Muscle of leg (tissue), 11 donors: Measurements from ENCODE around the gene KRTAP4-9. TPM values are rescaled to one million over a fixed set of nuclear protein-coding genes. Genes with fewer than 3 reads are reported as not detected.
"Not testable (repeated sequence)": the region's sequence is repeated elsewhere in the genome, so short reads cannot be mapped to it uniquely, and the experiment has no call there.

Experiments
- DNase-seq: peaks from one replicate; pipeline ENCODE4 v3.0.0; 2013
- H3K27ac ChIP-seq: one replicate; pipeline ENCODE4 v1.5.1; 2013; ENCODE audit warnings: mild to moderate bottlenecking, low read length, control low read depth
- H3K27me3 ChIP-seq: one replicate; pipeline ENCODE4 v1.6.1; 2013; ENCODE audit warnings: low read length; ENCODE audit not compliant: control insufficient read depth, insufficient read depth
- H3K36me3 ChIP-seq: one replicate; pipeline ENCODE4 v1.6.1; 2013; ENCODE audit warnings: low read length; ENCODE audit not compliant: control insufficient read depth, insufficient read depth
- H3K4me1 ChIP-seq: one replicate; pipeline ENCODE4 v1.6.1; 2013; ENCODE audit warnings: low read length; ENCODE audit not compliant: control insufficient read depth, insufficient read depth
- H3K4me3 ChIP-seq: one replicate; pipeline ENCODE4 v1.5.1; 2013; ENCODE audit warnings: low read length, control low read depth
- H3K9me3 ChIP-seq: replicated peaks from 2 replicates; pipeline ENCODE4 v1.6.1; 2013; ENCODE audit warnings: low read depth, low read length; ENCODE audit not compliant: control insufficient read depth
- WGBS: methylation state at CpG from one replicate; pipeline ENCODE4 v1.1.5; 2013; ENCODE audit warnings: missing lambda C conversion rate; ENCODE audit not compliant: insufficient coverage; 5-methylcytosine and 5-hydroxymethylcytosine counted together
- polyA plus RNA-seq, 8 donors: library from polyadenylated mRNA; unstranded; fragments of 120-200 nt; gene quantifications; one replicate each; pipeline versions ENCODE4 v1.2.1 to v1.2.3, GENCODE V29; 2013; ENCODE audit warnings: inconsistent platforms in 1 of 8, low replicate concordance in 1 of 8; ENCODE audit not compliant: insufficient read length in 8 of 8, insufficient read depth in 1 of 8
- total RNA-seq: library from RNA; stranded (reverse); fragments of 120-200 nt; gene quantifications from one replicate; pipeline ENCODE4 v1.2.4, GENCODE V29; 2013

The KRTAP4-9 gene
- total and polyA plus RNA-seq, 9 donors, result 0.31 TPM; not detected in 8

DNA sequence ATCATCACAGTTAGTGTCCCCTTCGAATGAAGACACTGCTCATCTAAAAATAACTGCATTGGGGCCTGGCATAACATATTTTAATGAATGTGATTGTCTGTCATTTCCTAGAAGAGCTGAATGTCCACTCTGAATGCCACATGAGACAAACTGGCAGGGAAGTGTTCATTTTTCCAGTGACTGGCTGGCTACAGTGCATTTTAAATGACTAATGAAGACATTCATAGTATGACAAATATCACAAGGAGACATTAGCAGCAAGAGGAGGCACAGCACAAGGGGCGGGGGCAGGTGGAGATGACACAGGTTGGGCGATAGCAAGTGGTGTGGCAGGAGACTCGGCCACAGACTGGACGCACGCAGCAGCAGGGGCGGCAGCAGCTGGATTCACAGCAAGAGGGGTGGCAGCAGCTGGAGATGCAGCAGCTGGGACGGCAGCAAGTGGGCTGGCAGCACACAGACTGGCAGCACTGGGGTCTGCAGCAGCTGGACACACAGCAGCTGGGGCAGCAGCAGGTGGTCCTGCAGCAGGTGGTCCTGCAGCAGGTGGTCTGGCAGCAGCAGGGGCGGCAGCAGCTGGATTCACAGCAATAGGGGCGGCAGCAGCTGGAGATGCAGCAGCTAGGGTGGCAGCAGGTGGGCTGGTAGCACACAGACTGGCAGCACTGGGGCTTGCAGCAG, 43.9 kb downstream of the KRTAP4-9 start:
- DNase-seq, H3K27ac ChIP-seq, H3K4me3 ChIP-seq, H3K27me3 ChIP-seq, H3K4me1 ChIP-seq, H3K36me3 ChIP-seq, H3K9me3 ChIP-seq: not testable (repeated sequence)
- 70% methylated on average over 9 of the region's 10 CpGs for WGBS

DNA sequence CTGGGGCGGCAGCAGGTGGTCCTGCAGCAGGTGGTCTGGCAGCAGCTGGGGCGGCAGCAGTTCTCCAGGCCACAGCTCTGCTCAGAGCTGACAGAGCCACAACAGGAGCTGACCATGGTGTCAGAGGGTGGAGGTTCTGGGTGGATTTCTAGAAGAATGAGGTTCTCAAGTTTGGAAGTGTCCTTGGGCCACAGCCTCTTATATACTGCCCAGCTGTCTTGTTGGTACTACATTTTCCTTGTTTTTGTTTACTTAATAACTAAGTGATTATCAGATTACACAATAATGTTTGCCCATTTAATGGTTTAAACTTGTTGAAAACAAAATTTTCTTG, 44.4 kb downstream of the KRTAP4-9 start, which contains the start of gene KRTAP4-5:
Gene KRTAP4-5, minus strand, starts transcription at position 174 of the 334 bp plus-strand sequence. Its CDS starts 58 bp downstream, at position 116.
- Histone ChIP-seq H3K9me3 (no peaks in the 10 kb centered on the region), H3K27ac (no peak within 1 kb of the TSS), H3K4me1 (no peaks in the 10 kb centered on the region), H3K4me3 (no peak within 1 kb of the TSS), H3K27me3 (no peaks in the 10 kb centered on the region), H3K36me3 (no peaks in the 10 kb centered on the region)
- no peak for DNase-seq
- WGBS, result 48% methylated on average over 2 of the region's 2 CpGs

DNA sequence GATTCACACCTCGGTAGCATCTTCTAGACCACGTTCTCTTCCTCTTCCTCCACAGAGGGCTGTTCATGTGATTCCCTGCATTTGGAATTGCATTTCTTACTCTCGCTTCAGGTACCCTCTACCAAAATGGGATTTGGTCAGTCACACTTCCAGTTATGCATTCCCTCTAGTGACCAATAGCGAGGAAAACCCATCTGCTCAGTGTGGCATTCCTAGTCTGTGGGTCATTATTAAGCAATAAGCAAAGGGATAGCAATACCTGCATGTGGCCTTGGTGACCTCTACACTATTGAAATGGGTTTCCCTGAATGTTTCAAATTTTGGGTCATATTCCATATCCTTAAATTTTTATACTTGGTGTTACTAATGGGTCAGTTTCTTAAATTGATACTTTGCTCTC, 44.8 kb downstream of the KRTAP4-9 start:
- H3K4me3 ChIP-seq, result no peak overlapping the region
- H3K27me3 ChIP-seq, result no peaks in the 10 kb centered on the region
- DNase-seq, result no peak
- WGBS, result 54% methylated on average over 3 of the region's 4 CpGs
- H3K9me3 ChIP-seq, result no peaks in the 10 kb centered on the region
- no peaks in the 10 kb centered on the region for H3K36me3 ChIP-seq
- H3K27ac ChIP-seq, result no peak overlapping the region
- no peaks in the 10 kb centered on the region for H3K4me1 ChIP-seq

DNA sequence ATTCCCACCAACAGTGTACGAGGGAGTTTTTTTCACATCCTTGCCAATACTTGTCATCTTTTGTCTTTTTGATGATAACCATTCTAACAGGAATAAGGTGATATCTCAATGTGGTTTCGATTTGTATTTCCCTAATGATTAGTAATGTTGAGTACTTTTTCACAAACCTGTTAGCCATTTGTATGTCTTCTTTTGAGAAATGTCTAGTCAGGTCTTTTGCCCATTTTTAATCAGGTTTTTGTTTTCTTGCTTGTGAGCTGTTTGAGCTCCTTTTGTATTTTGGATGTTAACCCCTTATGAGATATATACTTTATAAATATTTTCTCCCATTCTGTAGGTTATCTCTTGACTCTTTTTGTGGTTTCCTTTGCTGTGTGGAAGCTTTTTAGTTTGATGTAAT, 46.3 kb downstream of the KRTAP4-9 start:
- Histone ChIP-seq H3K4me3 (no peak overlapping the region), H3K36me3 (no peaks in the 10 kb centered on the region), H3K27me3 (no peaks in the 10 kb centered on the region), H3K27ac (no peak overlapping the region), H3K9me3 (no peaks in the 10 kb centered on the region), H3K4me1 (no peaks in the 10 kb centered on the region)
- no peak for DNase-seq
- WGBS, result no CpG with 5 or more reads among the region's 2 CpGs

DNA sequence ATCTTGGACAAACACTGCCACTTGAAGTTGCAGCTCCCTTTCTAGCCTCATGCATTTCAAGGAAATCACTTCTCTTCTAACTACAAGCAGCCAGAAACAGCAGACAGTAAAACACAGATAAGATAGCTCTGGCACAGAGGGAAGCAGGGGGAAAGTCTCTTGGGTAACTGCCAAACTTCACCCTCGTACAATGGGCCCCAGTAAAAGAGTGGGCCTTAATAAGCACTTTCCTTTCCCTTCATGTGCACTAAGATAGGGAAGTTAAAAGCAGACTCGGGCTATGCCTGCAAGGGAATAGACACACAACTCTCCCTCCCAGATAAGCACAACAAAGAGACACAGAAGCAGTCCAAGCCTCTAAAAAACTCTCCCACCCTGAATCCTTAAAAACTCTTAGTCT, 48.7 kb downstream of the KRTAP4-9 start:
- H3K4me1 ChIP-seq, result no peaks in the 10 kb centered on the region
- no peaks in the 10 kb centered on the region for H3K36me3 ChIP-seq
- H3K27me3 ChIP-seq, result no peaks in the 10 kb centered on the region
- no peak overlapping the region for H3K27ac ChIP-seq
- peak; percentile 52 for DNase-seq
- no peak overlapping the region for H3K4me3 ChIP-seq
- no peaks in the 10 kb centered on the region for H3K9me3 ChIP-seq
- WGBS, result no CpG with 5 or more reads among the region's 2 CpGs

Other genes with a start within 250 kb of the KRTAP4-9 start
Only the 30 nearest of the 39 such genes appear.
- 3.8 TPM for gene KRT39, start 138.4 kb upstream of the KRTAP4-9 start, total RNA-seq
- gene KRT39, start 138.4 kb upstream of the KRTAP4-9 start, polyA plus RNA-seq, result 1 to 10 TPM; 2.1 to 8.1 (median 6.3) TPM
- gene KRT40, start 121.1 kb upstream of the KRTAP4-9 start, total RNA-seq, result 11.0 TPM
- 10 to 100 TPM in 4 of 8 donors, 1 to 10 TPM in 4; 3.7 to 16.2 (median 10.1) TPM for gene KRT40, start 121.1 kb upstream of the KRTAP4-9 start, polyA plus RNA-seq
- gene KRTAP3-3, start 111.2 kb upstream of the KRTAP4-9 start, total RNA-seq, result not detected
- under 1 TPM in 1 of 8 donors, not detected in 7; 0.40 TPM for gene KRTAP3-3, start 111.2 kb upstream of the KRTAP4-9 start, polyA plus RNA-seq
- gene KRTAP3-2, start 105.5 kb upstream of the KRTAP4-9 start, total RNA-seq, result 0.18 TPM
- 1 to 10 TPM in 1 of 8 donors, under 1 TPM in 7; 0.25 to 1.6 (median 0.61) TPM for gene KRTAP3-2, start 105.5 kb upstream of the KRTAP4-9 start, polyA plus RNA-seq
- gene KRTAP3-1, start 96.3 kb upstream of the KRTAP4-9 start, total RNA-seq, result not detected
- gene KRTAP3-1, start 96.3 kb upstream of the KRTAP4-9 start, polyA plus RNA-seq, result not detected
- not detected for gene KRTAP1-5, start 78.2 kb upstream of the KRTAP4-9 start, total RNA-seq
- not detected for gene KRTAP1-5, start 78.2 kb upstream of the KRTAP4-9 start, polyA plus RNA-seq
- gene KRTAP1-4, start 75.2 kb upstream of the KRTAP4-9 start, total RNA-seq, result not detected
- gene KRTAP1-4, start 75.2 kb upstream of the KRTAP4-9 start, polyA plus RNA-seq, result not detected
- gene KRTAP1-3, start 70.5 kb upstream of the KRTAP4-9 start, total RNA-seq, result not detected
- under 1 TPM in 2 of 8 donors, not detected in 6; 0.12 to 0.32 TPM for gene KRTAP1-3, start 70.5 kb upstream of the KRTAP4-9 start, polyA plus RNA-seq
- not detected for gene KRTAP1-1, start 63.9 kb upstream of the KRTAP4-9 start, total RNA-seq
- not detected for gene KRTAP1-1, start 63.9 kb upstream of the KRTAP4-9 start, polyA plus RNA-seq
- not detected for gene KRTAP2-1, start 58.1 kb upstream of the KRTAP4-9 start, total RNA-seq
- not detected for gene KRTAP2-1, start 58.1 kb upstream of the KRTAP4-9 start, polyA plus RNA-seq
- not detected for gene KRTAP2-2, start 50.2 kb upstream of the KRTAP4-9 start, total RNA-seq
- gene KRTAP2-2, start 50.2 kb upstream of the KRTAP4-9 start, polyA plus RNA-seq, result not detected
- not detected for gene KRTAP2-3, start 45.3 kb upstream of the KRTAP4-9 start, total RNA-seq
- gene KRTAP2-3, start 45.3 kb upstream of the KRTAP4-9 start, polyA plus RNA-seq, result not detected
- gene KRTAP2-4, start 39.5 kb upstream of the KRTAP4-9 start, total RNA-seq, result not detected
- not detected for gene KRTAP2-4, start 39.5 kb upstream of the KRTAP4-9 start, polyA plus RNA-seq
- not detected for gene KRTAP4-7, start 21.2 kb upstream of the KRTAP4-9 start, total RNA-seq
- not detected for gene KRTAP4-7, start 21.2 kb upstream of the KRTAP4-9 start, polyA plus RNA-seq
- not detected for gene KRTAP4-8, start 7.2 kb upstream of the KRTAP4-9 start, total RNA-seq
- not detected for gene KRTAP4-8, start 7.2 kb upstream of the KRTAP4-9 start, polyA plus RNA-seq
- gene KRTAP4-16, start 3.2 kb upstream of the KRTAP4-9 start, total RNA-seq, result not detected
- not detected for gene KRTAP4-16, start 3.2 kb upstream of the KRTAP4-9 start, polyA plus RNA-seq
- not detected for gene KRTAP4-11, start 13.0 kb downstream of the KRTAP4-9 start, total RNA-seq
- gene KRTAP4-11, start 13.0 kb downstream of the KRTAP4-9 start, polyA plus RNA-seq, result not detected
- not detected for gene KRTAP4-12, start 18.8 kb downstream of the KRTAP4-9 start, total RNA-seq
- gene KRTAP4-12, start 18.8 kb downstream of the KRTAP4-9 start, polyA plus RNA-seq, result not detected
- not detected for gene KRTAP4-6, start 35.2 kb downstream of the KRTAP4-9 start, total RNA-seq
- not detected for gene KRTAP4-6, start 35.2 kb downstream of the KRTAP4-9 start, polyA plus RNA-seq
- gene KRTAP4-5, start 44.4 kb downstream of the KRTAP4-9 start, total RNA-seq, result not detected
- not detected for gene KRTAP4-5, start 44.4 kb downstream of the KRTAP4-9 start, polyA plus RNA-seq
- not detected for gene KRTAP4-4, start 55.4 kb downstream of the KRTAP4-9 start, total RNA-seq
- not detected for gene KRTAP4-4, start 55.4 kb downstream of the KRTAP4-9 start, polyA plus RNA-seq
- not detected for gene KRTAP4-3, start 62.8 kb downstream of the KRTAP4-9 start, total RNA-seq
- not detected for gene KRTAP4-3, start 62.8 kb downstream of the KRTAP4-9 start, polyA plus RNA-seq
- not detected for gene KRTAP4-2, start 72.8 kb downstream of the KRTAP4-9 start, total RNA-seq
- gene KRTAP4-2, start 72.8 kb downstream of the KRTAP4-9 start, polyA plus RNA-seq, result not detected
- not detected for gene KRTAP4-1, start 79.5 kb downstream of the KRTAP4-9 start, total RNA-seq
- gene KRTAP4-1, start 79.5 kb downstream of the KRTAP4-9 start, polyA plus RNA-seq, result not detected
- not detected for gene KRTAP9-1, start 84.5 kb downstream of the KRTAP4-9 start, total RNA-seq
- not detected for gene KRTAP9-1, start 84.5 kb downstream of the KRTAP4-9 start, polyA plus RNA-seq
- not detected for gene KRTAP9-2, start 121.3 kb downstream of the KRTAP4-9 start, total RNA-seq
- gene KRTAP9-2, start 121.3 kb downstream of the KRTAP4-9 start, polyA plus RNA-seq, result not detected
- not detected for gene KRTAP9-3, start 127.1 kb downstream of the KRTAP4-9 start, total RNA-seq
- not detected for gene KRTAP9-3, start 127.1 kb downstream of the KRTAP4-9 start, polyA plus RNA-seq
- gene KRTAP9-8, start 132.6 kb downstream of the KRTAP4-9 start, total RNA-seq, result not detected
- not detected for gene KRTAP9-8, start 132.6 kb downstream of the KRTAP4-9 start, polyA plus RNA-seq
- gene KRTAP9-4, start 144.3 kb downstream of the KRTAP4-9 start, total RNA-seq, result not detected
- not detected for gene KRTAP9-4, start 144.3 kb downstream of the KRTAP4-9 start, polyA plus RNA-seq
- not detected for gene KRTAP9-9, start 150.0 kb downstream of the KRTAP4-9 start, total RNA-seq
- gene KRTAP9-9, start 150.0 kb downstream of the KRTAP4-9 start, polyA plus RNA-seq, result not detected